ENCODE data around the gene EHF.

EHF gene

GRCh38 chr11:34652191-34652973 lies 31.5 kb downstream of the EHF start:
- TF ChIP-seq GATA2 (IDR thresholded peaks at IDR 0.05; ENCODE audit: low read depth, low read length) (no peak), GATA3 (IDR thresholded peaks at IDR 0.05; ENCODE audit: low read depth, low read length) (no peak)

DNA sequence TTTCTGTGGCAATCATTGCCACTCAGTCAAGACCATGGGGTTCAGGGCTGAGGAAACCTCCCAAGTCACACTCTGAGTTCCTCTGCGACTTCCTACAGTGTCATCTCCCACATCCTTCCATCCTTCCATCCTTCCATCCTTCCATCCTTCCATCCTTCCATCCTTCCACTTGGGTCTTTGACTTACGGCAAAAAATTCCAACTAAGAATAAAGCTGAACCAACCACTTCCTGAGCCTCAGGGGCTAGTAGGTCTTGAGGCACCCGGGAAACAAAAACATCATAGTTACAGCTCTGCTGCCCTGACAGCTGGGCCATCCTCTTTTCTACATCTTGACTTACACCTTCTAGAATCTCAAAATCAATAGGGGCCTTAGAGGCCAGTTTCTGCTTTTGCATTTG lies 32.1 kb downstream of the EHF start:
- TF ChIP-seq GATA2 (IDR thresholded peaks at IDR 0.05; ENCODE audit: low read depth, low read length) (no peak), GATA3 (IDR thresholded peaks at IDR 0.05; ENCODE audit: low read depth, low read length) (no peak)

GRCh38 chr11:34653851-34654482 lies 33.1 kb downstream of the EHF start:
- TF ChIP-seq GATA2 (IDR thresholded peaks at IDR 0.05; ENCODE audit: low read depth, low read length): no peak
- TF ChIP-seq GATA3 (IDR thresholded peaks at IDR 0.05; ENCODE audit: low read depth, low read length): no peak

GRCh38 chr11:34654483-34655334 lies 33.8 kb downstream of the EHF start:
- TF ChIP-seq GATA3 (IDR thresholded peaks at IDR 0.05; ENCODE audit: low read depth, low read length) (no peak), GATA2 (IDR thresholded peaks at IDR 0.05; ENCODE audit: low read depth, low read length) (no peak)

- TF ChIP-seq GATA2 (IDR thresholded peaks at IDR 0.05; ENCODE audit: low read depth, low read length) (no peak), GATA3 (IDR thresholded peaks at IDR 0.05; ENCODE audit: low read depth, low read length) (no peak)
These were observed 34.6 kb downstream of the EHF start for GRCh38 chr11:34655335-34656008.

DNA sequence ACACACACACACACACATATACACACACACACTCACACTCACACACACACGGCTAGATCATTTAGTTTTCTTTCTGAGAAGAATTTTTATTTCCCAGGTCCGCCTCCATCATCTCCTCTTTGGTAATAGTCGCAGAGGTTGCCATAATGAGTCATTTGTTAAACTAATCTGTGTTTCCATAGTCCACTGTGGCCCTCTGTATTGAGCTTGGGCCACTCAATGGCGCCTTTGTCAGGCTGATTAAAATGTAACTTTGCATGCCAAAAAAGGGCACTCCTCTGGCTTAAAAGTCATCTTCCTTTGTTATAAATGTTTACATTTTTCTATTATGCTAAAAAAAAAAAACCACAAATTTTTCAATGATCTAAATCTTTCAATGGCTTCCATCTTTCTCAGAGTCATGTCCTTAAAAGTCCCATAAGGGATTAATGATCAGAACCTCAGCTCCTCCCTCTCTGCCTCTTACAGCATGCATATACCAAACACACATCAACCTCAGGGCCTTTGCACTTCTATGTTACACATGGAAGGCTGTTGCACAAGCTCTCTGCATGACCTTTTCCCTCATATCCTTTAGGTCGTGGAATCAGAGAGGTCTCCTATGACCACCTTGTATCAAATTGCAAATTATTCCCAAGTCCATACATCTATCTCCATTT lies 35.3 kb downstream of the EHF start:
- TF ChIP-seq GATA2 (IDR thresholded peaks at IDR 0.05; ENCODE audit: low read depth, low read length) (no peak), GATA3 (IDR thresholded peaks at IDR 0.05; ENCODE audit: low read depth, low read length) (no peak)

DNA sequence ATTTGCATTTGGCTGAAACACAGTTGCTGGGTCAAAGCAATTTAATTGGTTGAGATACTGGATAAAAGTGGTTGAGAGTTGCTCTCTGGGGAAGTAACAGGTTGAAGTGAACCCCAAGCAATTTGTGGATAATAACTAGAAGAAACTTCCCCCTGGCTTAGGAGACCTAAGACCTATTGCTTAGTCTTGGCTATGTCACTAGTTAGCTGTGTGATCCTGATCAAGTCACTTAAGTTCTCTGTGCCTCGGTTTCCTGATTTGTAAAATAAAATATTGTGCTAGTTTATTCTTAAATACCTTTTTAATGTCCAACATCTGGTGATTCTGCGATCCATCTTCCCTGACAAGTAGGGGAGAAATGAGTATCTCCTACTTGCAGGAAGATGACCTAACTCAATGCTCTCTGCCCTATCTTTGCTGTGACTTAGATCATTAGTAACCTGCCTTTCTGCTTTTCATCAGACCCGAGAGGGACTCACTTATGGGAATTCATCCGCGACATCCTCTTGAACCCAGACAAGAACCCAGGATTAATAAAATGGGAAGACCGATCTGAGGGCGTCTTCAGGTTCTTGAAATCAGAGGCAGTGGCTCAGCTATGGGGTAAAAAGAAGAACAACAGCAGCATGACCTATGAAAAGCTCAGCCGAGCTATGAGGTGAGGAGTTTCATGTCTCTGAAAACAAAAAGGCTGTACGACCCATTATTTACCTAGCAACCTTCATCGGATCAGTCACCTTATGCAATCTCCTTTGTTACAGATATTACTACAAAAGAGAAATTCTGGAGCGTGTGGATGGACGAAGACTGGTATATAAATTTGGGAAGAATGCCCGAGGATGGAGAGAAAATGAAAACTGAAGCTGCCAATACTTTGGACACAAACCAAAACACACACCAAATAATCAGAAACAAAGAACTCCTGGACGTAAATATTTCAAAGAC lies 37.5 kb downstream of the EHF start:
- no peak for TF ChIP-seq GATA2 (IDR thresholded peaks at IDR 0.05; ENCODE audit: low read depth, low read length)
- TF ChIP-seq GATA3 (IDR thresholded peaks at IDR 0.05; ENCODE audit: low read depth, low read length): no peak

DNA sequence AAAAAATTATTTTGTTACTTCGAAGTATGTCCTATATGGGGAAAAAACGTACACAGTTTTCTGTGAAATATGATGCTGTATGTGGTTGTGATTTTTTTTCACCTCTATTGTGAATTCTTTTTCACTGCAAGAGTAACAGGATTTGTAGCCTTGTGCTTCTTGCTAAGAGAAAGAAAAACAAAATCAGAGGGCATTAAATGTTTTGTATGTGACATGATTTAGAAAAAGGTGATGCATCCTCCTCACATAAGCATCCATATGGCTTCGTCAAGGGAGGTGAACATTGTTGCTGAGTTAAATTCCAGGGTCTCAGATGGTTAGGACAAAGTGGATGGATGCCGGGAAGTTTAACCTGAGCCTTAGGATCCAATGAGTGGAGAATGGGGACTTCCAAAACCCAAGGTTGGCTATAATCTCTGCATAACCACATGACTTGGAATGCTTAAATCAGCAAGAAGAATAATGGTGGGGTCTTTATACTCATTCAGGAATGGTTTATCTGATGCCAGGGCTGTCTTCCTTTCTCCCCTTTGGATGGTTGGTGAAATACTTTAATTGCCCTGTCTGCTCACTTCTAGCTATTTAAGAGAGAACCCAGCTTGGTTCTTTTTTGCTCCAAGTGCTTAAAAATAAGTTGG lies 38.3 kb downstream of the EHF start:
- TF ChIP-seq GATA3 (IDR thresholded peaks at IDR 0.05; ENCODE audit: low read depth, low read length) (no peak), GATA2 (IDR thresholded peaks at IDR 0.05; ENCODE audit: low read depth, low read length) (no peak)

DNA sequence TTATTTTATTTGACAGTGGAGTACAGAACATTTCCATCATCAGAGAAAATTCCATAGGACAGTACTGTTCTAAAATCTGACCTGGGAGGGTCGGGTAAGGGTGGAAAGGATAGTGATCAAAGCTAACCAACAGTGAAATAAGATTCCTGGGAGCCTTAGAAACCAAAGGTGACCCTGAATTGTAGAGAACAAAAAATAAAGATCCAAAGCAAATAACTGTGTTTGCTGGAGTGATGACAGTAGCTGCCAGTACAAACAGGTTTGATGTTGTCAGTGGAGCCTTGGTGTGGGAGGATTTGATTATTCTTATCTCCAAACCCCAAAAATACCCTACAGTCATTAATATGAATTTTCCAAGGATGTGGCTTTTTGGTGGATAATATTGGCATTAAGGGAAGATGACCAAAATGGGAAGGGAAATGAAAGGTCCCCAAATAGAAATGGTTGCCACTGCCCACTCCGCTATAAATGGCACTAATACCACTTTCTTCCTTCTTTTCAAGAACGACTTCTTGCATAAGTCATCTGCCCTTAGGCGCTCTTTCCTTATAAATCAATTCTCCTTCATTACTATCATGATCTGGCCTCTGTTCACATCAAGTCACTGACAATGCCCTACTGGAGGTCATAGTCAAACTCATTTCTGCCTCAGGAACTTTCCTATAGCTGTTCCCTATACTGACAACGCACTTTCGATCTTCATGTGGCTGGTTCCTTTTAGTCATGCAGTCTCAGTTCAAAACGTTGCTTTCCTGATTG lies 44.4 kb downstream of the EHF start:
- TF ChIP-seq GATA3 (IDR thresholded peaks at IDR 0.05; ENCODE audit: low read depth, low read length) (no peak), GATA2 (IDR thresholded peaks at IDR 0.05; ENCODE audit: low read depth, low read length) (no peak)

DNA sequence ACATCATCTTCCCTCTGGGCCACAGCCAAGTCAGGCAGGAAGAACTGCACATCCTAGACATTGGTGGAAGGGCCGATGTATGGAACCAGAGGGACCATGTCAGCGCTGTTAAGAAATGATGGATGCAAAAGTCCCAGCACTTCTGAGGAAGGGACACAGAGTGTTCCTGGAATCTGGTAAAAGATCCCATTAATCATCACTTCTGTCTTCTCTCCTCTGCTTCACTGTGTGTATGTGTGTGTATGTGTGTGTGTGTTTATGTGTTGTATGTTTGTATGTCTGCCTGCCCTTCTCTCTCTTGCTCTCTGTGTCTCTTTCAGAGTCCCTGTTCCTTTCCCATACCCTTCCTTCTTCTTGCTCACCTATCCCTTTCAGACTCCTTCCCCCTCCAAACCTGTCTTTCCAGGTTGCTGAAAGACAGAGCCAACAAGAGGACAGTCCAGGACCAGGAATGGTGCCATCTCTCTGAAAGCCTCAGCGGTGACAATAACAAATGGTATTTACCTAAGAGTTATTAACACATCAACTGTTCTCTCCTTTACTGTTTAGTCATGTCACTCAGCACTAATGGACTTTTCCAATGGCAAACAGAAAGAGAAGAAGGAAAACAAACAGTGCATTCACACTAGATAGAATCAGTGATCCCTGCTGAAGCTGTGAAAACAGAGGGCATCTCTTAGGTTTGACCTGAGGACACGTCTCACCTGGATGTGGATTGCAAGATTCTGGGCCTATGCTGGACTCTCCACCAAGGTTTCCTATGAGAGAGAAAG lies 47.1 kb downstream of the EHF start:
- no peak for TF ChIP-seq GATA2 (IDR thresholded peaks at IDR 0.05; ENCODE audit: low read depth, low read length)
- TF ChIP-seq GATA3 (IDR thresholded peaks at IDR 0.05; ENCODE audit: low read depth, low read length): no peak

- TF ChIP-seq GATA3 (IDR thresholded peaks at IDR 0.05; ENCODE audit: low read depth, low read length) (no peak), GATA2 (IDR thresholded peaks at IDR 0.05; ENCODE audit: low read depth, low read length) (no peak)
These were observed 47.7 kb downstream of the EHF start for GRCh38 chr11:34668583-34669053.
